GM12872 (cell line): ENCODE results near the gene OTOS.

Source experiments
- CTCF ChIP-seq: IDR thresholded peaks from 3 replicates; pipeline ENCODE4 v1.5.1; 2011; ENCODE audit warnings: low read depth, mild to moderate bottlenecking, low read length, moderate library complexity; ENCODE audit not compliant: insufficient read depth

The OTOS gene

GRCh38 chr2:240140511-240140910, at the start of gene OTOS:
Gene OTOS, minus strand, starts transcription at chr2:240140658. Its CDS starts 332 bp downstream, at chr2:240140326.
- no peak for TF ChIP-seq CTCF

GRCh38 chr2:240189686-240190085, 49.2 kb upstream of the OTOS start:
- TF ChIP-seq CTCF = no peak

- no peak for TF ChIP-seq CTCF
Observed at GRCh38 chr2:240187989-240188590, 47.6 kb upstream of the OTOS start.

GRCh38 chr2:240186191-240186725, 45.8 kb upstream of the OTOS start:
- no peak for TF ChIP-seq CTCF

GRCh38 chr2:240184656-240185055, 44.2 kb upstream of the OTOS start:
- no peak for TF ChIP-seq CTCF

GRCh38 chr2:240183875-240184590, 43.6 kb upstream of the OTOS start:
- TF ChIP-seq CTCF = no peak

GRCh38 chr2:240183006-240183874, 42.8 kb upstream of the OTOS start:
- TF ChIP-seq CTCF = no peak
